ENCODE results near the gene BCAM.

BCAM gene

DNA sequence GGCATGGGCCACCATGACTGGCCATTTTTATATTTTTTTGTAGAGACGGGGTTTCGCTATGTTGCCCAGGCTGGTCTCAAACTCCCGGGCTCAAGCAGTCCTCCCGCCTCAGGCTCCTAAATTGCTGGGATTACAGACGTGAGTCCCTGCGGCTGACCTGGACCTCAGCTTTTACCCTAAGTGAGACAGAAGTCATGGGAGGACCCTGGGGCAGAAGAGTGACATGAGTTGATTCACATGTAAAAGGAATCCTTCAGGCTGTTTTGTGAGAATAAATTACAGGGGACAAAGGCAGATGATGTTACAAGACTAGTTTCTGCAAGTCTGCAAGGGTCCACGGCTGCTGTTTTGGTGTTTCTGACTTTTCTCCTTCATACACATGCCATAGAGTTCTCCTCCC, 2.6 kb upstream of the BCAM start:
- TF ChIP-seq GATA3 (IDR thresholded peaks at IDR 0.05; ENCODE audit: low read depth, low read length) (no peak), GATA2 (IDR thresholded peaks at IDR 0.05; ENCODE audit: low read depth, low read length) (no peak)

DNA sequence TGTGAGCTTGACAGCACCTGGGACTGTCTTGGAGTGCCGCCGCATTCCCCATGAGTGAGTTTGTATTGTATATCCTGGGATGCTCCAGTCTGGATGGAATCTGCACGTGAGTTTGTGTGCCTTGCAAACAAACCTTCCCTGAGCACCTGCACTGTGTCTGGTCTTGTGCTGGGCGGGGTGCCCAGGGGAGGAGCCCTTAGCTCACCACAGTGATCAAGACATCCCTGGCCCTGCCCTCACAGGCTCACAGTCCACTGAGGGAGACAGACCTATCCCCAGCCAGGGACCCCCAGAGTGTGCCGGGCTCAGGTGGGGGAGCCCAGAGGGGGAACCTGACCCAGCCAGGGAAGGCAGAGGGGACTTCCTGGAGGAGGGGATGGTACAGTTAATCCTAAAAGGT, 1.7 kb upstream of the BCAM start:
- TF ChIP-seq GATA3 (IDR thresholded peaks at IDR 0.05; ENCODE audit: low read depth, low read length) (no peak), GATA2 (IDR thresholded peaks at IDR 0.05; ENCODE audit: low read depth, low read length) (no peak)

GRCh38 chr19:44807652-44808462, 1.0 kb upstream of the BCAM start:
- TF ChIP-seq GATA3 (IDR thresholded peaks at IDR 0.05; ENCODE audit: low read depth, low read length): no peak
- no peak for TF ChIP-seq GATA2 (IDR thresholded peaks at IDR 0.05; ENCODE audit: low read depth, low read length)

- TF ChIP-seq GATA3 (IDR thresholded peaks at IDR 0.05; ENCODE audit: low read depth, low read length) (no peak), GATA2 (IDR thresholded peaks at IDR 0.05; ENCODE audit: low read depth, low read length) (no peak)
These were observed 802 bp downstream of the BCAM start for GRCh38 chr19:44809577-44810233.

DNA sequence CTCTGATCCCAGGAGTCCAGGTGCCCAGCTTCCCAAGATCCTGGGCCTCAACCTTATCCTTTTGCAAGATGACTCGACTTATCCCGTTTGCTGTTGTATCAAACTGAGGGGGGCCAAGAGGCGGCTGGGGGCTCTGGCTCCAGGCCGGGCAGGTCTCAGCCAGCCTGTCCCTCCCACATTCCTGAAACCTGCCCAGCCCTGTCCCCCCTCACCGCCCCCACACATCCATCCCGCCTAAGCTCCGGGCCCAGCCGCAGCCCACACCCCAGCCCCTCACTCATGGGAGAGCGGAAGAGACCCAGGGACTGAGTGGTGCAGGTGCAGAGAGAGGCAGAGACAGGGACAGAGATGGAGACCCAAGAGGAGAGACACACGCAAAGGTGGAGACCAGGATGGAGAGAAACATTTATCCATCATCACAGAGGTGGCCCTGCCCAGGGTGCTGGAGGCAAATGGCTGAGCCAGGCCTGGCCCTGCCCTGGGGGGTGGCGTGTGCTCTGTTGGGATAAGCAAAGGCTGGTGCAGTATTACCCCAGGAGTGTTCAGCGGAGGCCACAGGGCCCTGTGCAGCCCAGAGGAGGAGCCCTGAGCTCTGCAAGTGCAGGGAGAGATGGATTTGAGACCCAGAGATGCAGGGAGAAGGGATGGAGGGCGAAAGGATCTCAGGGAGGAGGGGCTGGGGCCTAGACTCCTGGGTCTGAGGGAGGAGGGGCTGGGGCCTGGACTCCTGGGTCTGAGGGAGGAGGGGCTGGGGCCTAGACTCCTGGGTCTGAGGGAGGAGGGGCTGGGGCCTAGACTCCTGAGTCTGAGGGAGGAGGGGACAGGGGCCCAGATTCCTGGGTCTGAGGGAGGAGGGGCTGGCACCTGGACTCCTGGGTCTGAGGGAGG, 1.6 kb downstream of the BCAM start:
- TF ChIP-seq GATA2 (IDR thresholded peaks at IDR 0.05; ENCODE audit: low read depth, low read length) (no peak), GATA3 (IDR thresholded peaks at IDR 0.05; ENCODE audit: low read depth, low read length) (no peak)

GRCh38 chr19:44811122-44811419, 2.2 kb downstream of the BCAM start:
- TF ChIP-seq GATA2 (IDR thresholded peaks at IDR 0.05; ENCODE audit: low read depth, low read length) (no peak), GATA3 (IDR thresholded peaks at IDR 0.05; ENCODE audit: low read depth, low read length) (no peak)

- TF ChIP-seq GATA2 (IDR thresholded peaks at IDR 0.05; ENCODE audit: low read depth, low read length) (no peak), GATA3 (IDR thresholded peaks at IDR 0.05; ENCODE audit: low read depth, low read length) (no peak)
These were observed 3.3 kb downstream of the BCAM start for GRCh38 chr19:44812142-44812718.

GRCh38 chr19:44813070-44813840, 4.4 kb downstream of the BCAM start:
- TF ChIP-seq GATA2 (IDR thresholded peaks at IDR 0.05; ENCODE audit: low read depth, low read length) (no peak), GATA3 (IDR thresholded peaks at IDR 0.05; ENCODE audit: low read depth, low read length) (no peak)

- no peak for TF ChIP-seq GATA3 (IDR thresholded peaks at IDR 0.05; ENCODE audit: low read depth, low read length)
These were observed 5.1 kb downstream of the BCAM start for GRCh38 chr19:44813841-44814470.

DNA sequence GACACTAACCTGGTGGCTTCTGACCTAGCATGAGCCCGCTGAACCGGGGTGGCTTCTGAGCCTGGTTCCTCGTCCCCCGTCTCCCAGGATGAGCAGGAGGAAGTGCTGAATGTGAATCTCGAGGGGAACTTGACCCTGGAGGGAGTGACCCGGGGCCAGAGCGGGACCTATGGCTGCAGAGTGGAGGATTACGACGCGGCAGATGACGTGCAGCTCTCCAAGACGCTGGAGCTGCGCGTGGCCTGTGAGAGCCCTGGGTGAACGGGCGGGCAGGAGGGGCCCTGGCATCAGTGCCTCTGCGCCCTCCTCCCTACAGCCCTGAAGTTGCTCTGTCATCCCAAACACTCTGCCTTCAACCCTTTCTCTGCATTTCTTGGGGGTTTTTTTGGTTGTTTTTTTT, 5.6 kb downstream of the BCAM start:
- TF ChIP-seq GATA3 (IDR thresholded peaks at IDR 0.05; ENCODE audit: low read depth, low read length) (no peak), GATA2 (IDR thresholded peaks at IDR 0.05; ENCODE audit: low read depth, low read length) (no peak)

DNA sequence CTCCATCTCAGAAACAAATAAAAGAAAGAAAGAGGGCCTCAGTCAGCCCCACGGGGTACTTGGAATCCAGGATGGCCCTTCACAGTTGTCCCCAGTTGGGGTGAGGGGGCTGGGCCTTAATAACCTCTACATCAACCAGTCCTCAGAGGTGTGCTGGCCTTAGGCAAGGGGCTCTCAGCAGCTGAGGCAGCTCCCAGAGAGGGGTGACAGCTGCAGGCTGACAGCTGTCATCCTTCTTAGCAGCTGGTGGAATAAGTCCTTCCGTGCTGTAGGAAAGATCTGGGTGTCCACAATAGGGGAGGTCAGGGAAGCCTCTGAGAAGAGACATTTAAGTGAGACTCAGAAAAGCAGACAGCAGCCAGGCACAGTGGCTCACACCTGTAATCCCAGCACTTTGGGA, 7.4 kb downstream of the BCAM start:
- TF ChIP-seq GATA3 (IDR thresholded peaks at IDR 0.05; ENCODE audit: low read depth, low read length) (no peak), GATA2 (IDR thresholded peaks at IDR 0.05; ENCODE audit: low read depth, low read length) (no peak)

DNA sequence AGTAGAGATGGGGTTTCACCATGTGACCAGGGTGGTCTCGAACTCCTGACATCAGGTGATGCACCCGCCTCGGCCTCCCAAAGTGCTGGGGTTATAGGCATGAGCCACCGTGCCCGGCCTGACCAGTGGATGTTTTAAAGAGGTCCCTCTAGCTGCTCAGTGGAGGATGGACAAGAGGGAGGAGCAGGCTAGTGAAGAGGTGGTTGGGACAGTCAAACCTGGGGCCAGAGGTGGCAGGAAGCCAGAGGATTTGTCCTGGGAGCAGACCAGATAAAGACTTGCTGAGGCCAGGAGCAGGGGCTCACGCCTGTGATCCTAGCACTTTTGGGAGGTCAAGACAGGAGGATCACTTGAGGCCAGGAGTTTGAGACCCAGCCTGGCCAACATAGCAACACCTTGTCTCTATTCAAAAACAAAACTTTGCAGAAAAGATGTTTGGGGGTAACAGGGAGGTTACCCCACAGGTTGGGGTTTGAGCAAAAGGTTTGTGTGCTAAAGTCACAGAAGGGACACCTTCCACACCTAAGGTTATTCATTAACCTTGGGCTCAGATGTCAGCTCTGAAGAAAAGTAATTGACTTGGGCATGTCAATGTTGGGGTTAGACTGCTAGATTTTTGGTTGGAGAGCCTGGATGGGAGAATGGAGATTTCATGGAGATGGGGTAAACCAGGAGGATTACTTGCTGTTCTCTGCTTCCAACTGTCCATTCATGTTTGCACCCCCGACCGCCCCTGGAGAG, 9.0 kb downstream of the BCAM start:
- TF ChIP-seq GATA2 (IDR thresholded peaks at IDR 0.05; ENCODE audit: low read depth, low read length): no peak
- no peak for TF ChIP-seq GATA3 (IDR thresholded peaks at IDR 0.05; ENCODE audit: low read depth, low read length)
